Panc1 (cell line): ENCODE data around the gene KCNQ1OT1. TPM values are rescaled to one million over a fixed set of nuclear protein-coding genes. Genes with fewer than 3 reads are reported as not detected.

Experiments
- ATAC-seq: fragments of 200-7000 bp; cut with Tn5 transposase; 2 replicates; pipeline ENCODE4 v1.9.1; 2020; ENCODE audit warnings: mild to moderate bottlenecking, moderate library complexity
- Bru-seq: library from RNA; stranded (reverse); fragments of 400-500 nt; gene quantifications from one replicate; lab custom pipeline; 2021; lab: Mats Ljungman, UMichigan
- BruChase-seq, 2 experiments: library from RNA; stranded (reverse); fragments of 400-500 nt; gene quantifications; one replicate each; lab custom pipeline; 2021; lab: Mats Ljungman, UMichigan
- BruUV-seq: library from RNA; stranded (reverse); fragments of 400-500 nt; replicated peaks from 2 replicates; lab custom pipeline; 2021; lab: Mats Ljungman, UMichigan
- CTCF ChIA-PET: fragments of 300-600 bp; sonication (Branson Sonifier 250); formaldehyde crosslinking; loops from one replicate; lab custom pipeline; 2022; ENCODE audit warnings: antibody characterized with exemption; lab: Charles Lee
- POLR2A ChIA-PET: fragments of 300-600 bp; sonication (Branson Sonifier 250); formaldehyde crosslinking; loops from one replicate; lab custom pipeline; 2022; ENCODE audit warnings: antibody characterized with exemption; lab: Charles Lee
- DNase-seq: peaks from one replicate; pipeline ENCODE4 v3.0.0-alpha.2; 2010; ENCODE audit warnings: low read depth, low spot score
- H3K27ac ChIP-seq: 2 replicates; pipeline ENCODE4 v1.5.1; 2011; ENCODE audit warnings: mild to moderate bottlenecking, low read length, inconsistent platforms
- H3K27me3 ChIP-seq: fragments of 200-500 bp; sonication (Bioruptor generic); 2 replicates; pipeline ENCODE4 v1.6.0; 2014; ENCODE audit warnings: low read length, inconsistent platforms; ENCODE audit not compliant: control insufficient read depth, insufficient read depth
- H3K36me3 ChIP-seq: fragments of 200-500 bp; sonication (Bioruptor generic); 2 replicates; pipeline ENCODE4 v1.5.1; 2014; ENCODE audit warnings: inconsistent platforms, mild to moderate bottlenecking, low read length, moderate library complexity; ENCODE audit not compliant: control insufficient read depth, insufficient read depth
- H3K4me1 ChIP-seq: 2 replicates; pipeline ENCODE4 v1.5.1; 2011; ENCODE audit warnings: inconsistent platforms, mild to moderate bottlenecking, low read length, moderate library complexity; ENCODE audit not compliant: control insufficient read depth, insufficient read depth
- H3K4me3 ChIP-seq, 2 experiments: 2 replicates each; pipeline ENCODE4 v1.5.1; 2011 to 2012; ENCODE audit warnings: low read depth in 2 of 2, low read length in 2 of 2, mild to moderate bottlenecking in 2 of 2, inconsistent platforms in 1 of 2, moderate library complexity in 1 of 2
- H3K9me3 ChIP-seq: fragments of 200-500 bp; sonication (Bioruptor generic); 2 replicates; pipeline ENCODE4 v1.5.1; 2014; ENCODE audit warnings: low read depth, mild to moderate bottlenecking, inconsistent platforms, low read length, moderate library complexity; ENCODE audit not compliant: control insufficient read depth, insufficient read depth
- CTCF ChIP-seq: fragments of 450-650 bp; IDR thresholded peaks from 2 replicates; pipeline ENCODE4 v1.5.1; 2017; ENCODE audit warnings: mild to moderate bottlenecking
- POLR2AphosphoS5 ChIP-seq: IDR thresholded peaks from 2 replicates; pipeline ENCODE4 v1.6.1; 2012; ENCODE audit warnings: mild to moderate bottlenecking, low read depth, low read length, moderate library complexity
- SIN3A ChIP-seq: IDR thresholded peaks from 2 replicates; pipeline ENCODE4 v1.6.1; 2012; ENCODE audit warnings: low read depth, mild to moderate bottlenecking, low read length, moderate library complexity, borderline replicate concordance; ENCODE audit not compliant: insufficient read depth
- TCF7L2 ChIP-seq: IDR thresholded peaks from 2 replicates; pipeline ENCODE4 v1.6.1; 2011; ENCODE audit warnings: mild to moderate bottlenecking, low read depth, low read length, inconsistent platforms
- in situ Hi-C: cut with HindIII; loops from 2 replicates; pipeline ENCODE4 v1.10.0; 2016; ENCODE audit warnings: low sequenced_read_pairs, low pct_unique_long_range_greater_than_20kb
- intact Hi-C: fragments of 100-400 bp; cut with micrococcal nuclease; formaldehyde crosslinking; loops from one replicate; pipeline ENCODE4 v1.10.0; 2022; ENCODE audit not compliant: unreplicated experiment
- long read RNA-seq: library from polyadenylated mRNA; unstranded; transcript quantifications from one replicate; pipeline ENCODE4 v2.0.0, GENCODE V29; 2021; ENCODE audit not compliant: unreplicated experiment
- polyA plus RNA-seq: library from polyadenylated mRNA; unstranded; fragments of >200 nt; gene quantifications from one replicate; pipeline ENCODE4 v1.2.1, GENCODE V29; 2012; ENCODE audit warnings: missing spikeins; ENCODE audit not compliant: insufficient read length
- total RNA-seq: library from RNA; stranded (reverse); gene quantifications from one replicate; pipeline ENCODE4 v1.2.1, GENCODE V29; 2021; ENCODE audit not compliant: unreplicated experiment
- TF ChIP-seq, protein P1 (sequence below), 2 experiments: IDR thresholded peaks; 2 replicates each; pipeline ENCODE4 v1.6.1; 2011 to 2012; ENCODE audit warnings: low read depth in 2 of 2, control low read depth in 1 of 2, low read length in 1 of 2, mild to moderate bottlenecking in 1 of 2, moderate library complexity in 1 of 2; ENCODE audit not compliant: insufficient read depth in 1 of 2

KCNQ1OT1 gene
- total RNA-seq (1.3 TPM), Bru-seq, nascent RNA (percentile 65 among the genes with signal in this experiment), BruChase-seq, experiment 1, labeled RNA remaining after a 2-hour chase (percentile 85 among the genes with signal in this experiment), BruChase-seq, experiment 2, labeled RNA remaining after a 6-hour chase (percentile 62 among the genes with signal in this experiment)
- 0.10 TPM for polyA plus RNA-seq
- long read RNA-seq, full-length matches to known transcripts, result 12 of 12 reads
- long read RNA-seq, partial matches to known transcripts, result 0 of 12 reads
- long read RNA-seq, other reads (novel, unspliced or antisense), result 0 of 12 reads

DNA sequence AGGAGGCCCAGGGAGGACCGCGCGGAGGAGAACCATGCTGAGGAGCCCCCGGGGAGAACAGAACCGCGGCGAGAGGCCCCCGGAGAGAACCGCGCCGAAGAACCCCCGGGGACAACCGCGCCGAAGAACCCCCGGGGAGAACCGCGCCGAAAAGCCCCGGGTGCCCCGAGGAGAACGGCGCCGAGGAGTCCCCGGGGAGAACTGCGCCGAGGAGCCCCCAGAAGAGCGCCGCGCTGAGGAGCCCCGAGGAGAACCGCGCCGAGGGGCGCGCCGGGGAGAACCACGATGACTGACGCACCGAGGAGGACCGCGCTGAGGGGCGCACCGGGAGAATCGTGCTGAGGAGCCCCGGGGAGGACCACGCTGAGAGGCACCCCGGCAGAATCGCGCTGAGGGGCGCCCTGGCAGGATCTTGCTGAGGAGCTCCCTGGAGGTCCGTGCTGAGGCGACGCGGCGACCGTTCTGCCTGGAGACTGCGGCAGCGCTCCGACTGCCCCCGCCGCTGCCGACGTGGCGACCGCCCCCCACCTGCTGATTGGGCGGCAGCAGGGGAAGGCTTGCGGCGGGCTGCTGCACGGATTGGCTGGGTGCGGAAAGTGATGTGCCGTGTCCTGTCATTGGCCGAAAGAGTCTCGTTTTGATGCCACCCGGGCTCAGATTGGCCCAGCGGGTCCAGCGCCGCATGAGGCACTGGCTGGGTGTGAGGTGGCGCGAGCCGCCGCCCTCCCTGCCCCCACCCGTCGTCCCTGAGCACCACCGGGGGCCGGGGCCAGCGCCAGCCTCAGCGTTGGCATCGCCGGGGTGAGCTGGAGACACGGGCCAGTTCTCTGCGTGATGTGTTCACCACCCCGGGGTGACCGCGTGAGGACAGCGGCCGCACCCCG, at the start of gene KCNQ1OT1:
Gene KCNQ1OT1 (minus strand): TSS at position 464 of the 884 bp plus-strand sequence.
- H3K36me3 ChIP-seq, result no peaks in the 10 kb centered on the region
- no TSS peak for BruUV-seq
- peak within 1 kb of the TSS; percentile 75 for H3K27ac ChIP-seq
- no peaks in the 10 kb centered on the region for H3K27me3 ChIP-seq
- DNase-seq, result peak; percentile 91
- in situ Hi-C loops, result no loop called here
- peaks cover 10% of the 10 kb centered on the region for H3K4me1 ChIP-seq
- H3K9me3 ChIP-seq, result no peaks in the 10 kb centered on the region
- POLR2A ChIA-PET, result no interaction called here
- TF ChIP-seq TCF7L2 (0 out of 2 replicates have a peak, but pooled peaks have one; percentile 23), CTCF (no peak), POLR2AphosphoS5 (peak; percentile 97), SIN3A (no peak; the same call in 1 of the 2 replicates)
- TF ChIP-seq, protein P1, sequence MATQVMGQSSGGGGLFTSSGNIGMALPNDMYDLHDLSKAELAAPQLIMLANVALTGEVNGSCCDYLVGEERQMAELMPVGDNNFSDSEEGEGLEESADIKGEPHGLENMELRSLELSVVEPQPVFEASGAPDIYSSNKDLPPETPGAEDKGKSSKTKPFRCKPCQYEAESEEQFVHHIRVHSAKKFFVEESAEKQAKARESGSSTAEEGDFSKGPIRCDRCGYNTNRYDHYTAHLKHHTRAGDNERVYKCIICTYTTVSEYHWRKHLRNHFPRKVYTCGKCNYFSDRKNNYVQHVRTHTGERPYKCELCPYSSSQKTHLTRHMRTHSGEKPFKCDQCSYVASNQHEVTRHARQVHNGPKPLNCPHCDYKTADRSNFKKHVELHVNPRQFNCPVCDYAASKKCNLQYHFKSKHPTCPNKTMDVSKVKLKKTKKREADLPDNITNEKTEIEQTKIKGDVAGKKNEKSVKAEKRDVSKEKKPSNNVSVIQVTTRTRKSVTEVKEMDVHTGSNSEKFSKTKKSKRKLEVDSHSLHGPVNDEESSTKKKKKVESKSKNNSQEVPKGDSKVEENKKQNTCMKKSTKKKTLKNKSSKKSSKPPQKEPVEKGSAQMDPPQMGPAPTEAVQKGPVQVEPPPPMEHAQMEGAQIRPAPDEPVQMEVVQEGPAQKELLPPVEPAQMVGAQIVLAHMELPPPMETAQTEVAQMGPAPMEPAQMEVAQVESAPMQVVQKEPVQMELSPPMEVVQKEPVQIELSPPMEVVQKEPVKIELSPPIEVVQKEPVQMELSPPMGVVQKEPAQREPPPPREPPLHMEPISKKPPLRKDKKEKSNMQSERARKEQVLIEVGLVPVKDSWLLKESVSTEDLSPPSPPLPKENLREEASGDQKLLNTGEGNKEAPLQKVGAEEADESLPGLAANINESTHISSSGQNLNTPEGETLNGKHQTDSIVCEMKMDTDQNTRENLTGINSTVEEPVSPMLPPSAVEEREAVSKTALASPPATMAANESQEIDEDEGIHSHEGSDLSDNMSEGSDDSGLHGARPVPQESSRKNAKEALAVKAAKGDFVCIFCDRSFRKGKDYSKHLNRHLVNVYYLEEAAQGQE (IDR thresholded peaks at IDR 0.05; ENCODE audit: insufficient read depth in 1 of 2, low read depth in 2 of 2, low read length in 1 of 2), result peak in 1 of 2 experiments; percentile 17; a peak in 1 of 4 replicates
- CTCF ChIA-PET, result interaction anchor here (0.6 kb wide), 1 partner anchor 1053 kb away, joined by 4 read pairs; no protein-coding TSS in a partner anchor
- ATAC-seq, result peak; percentile 96
- intact Hi-C loops, result loop anchor here (10.0 kb wide), 2 partner anchors 155 to 185 kb away; partner anchors contain the start of gene CDKN1C
- H3K4me3 ChIP-seq, result peak within 1 kb of the TSS; percentile 62 to 65

DNA sequence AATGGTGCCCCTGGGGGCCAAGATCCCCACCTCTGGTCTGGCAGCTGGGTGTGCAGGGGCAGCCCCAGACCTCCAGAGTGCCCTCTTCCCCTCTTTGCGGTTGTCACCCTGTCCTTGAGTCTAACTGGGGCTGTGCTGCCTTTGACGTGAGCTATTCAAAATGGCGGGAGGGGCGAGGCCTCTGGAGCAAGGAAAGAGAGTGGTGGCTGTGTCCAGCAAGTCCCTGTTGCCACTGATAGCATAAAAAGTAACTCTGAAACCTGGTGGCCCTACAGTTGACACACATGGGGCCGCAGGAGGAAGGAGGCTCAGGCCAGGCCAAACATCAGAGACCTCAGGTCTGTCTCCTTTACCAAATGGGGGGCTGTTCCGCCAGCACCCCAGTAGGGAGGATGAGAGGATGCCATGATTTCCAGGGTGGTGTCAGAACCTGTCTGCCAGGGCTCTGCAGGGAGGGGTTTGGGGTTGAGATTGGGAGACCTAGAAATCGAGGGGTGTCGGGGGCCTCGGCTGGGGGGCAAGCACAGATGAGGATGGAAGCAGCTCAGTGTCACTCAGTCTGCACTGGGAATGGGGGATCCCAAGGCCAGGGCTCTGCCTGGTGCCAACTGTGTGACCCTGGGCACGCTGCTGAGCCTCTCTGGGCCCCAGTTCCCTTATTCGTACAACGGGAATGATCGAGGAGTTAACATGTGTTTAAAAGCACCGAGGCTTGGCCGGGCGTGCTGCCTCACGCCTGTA, 49.2 kb upstream of the KCNQ1OT1 start:
- Histone ChIP-seq H3K9me3 (no peaks in the 10 kb centered on the region), H3K4me1 (no peaks in the 10 kb centered on the region), H3K36me3 (no peaks in the 10 kb centered on the region), H3K4me3 (no peak overlapping the region), H3K27me3 (no peaks in the 10 kb centered on the region), H3K27ac (no peak overlapping the region)
- DNase-seq (no peak), ATAC-seq (no peak)
- CTCF ChIA-PET, result no interaction called here
- in situ Hi-C loops, result no loop called here
- intact Hi-C loops, result no loop called here
- no TSS peak for BruUV-seq
- POLR2A ChIA-PET, result no interaction called here
- TF ChIP-seq, protein P1 (IDR thresholded peaks at IDR 0.05; ENCODE audit: insufficient read depth in 1 of 2, low read depth in 2 of 2, low read length in 1 of 2), result no peak
- TF ChIP-seq POLR2AphosphoS5 (no peak), SIN3A (no peak), CTCF (no peak), TCF7L2 (no peak)
